Activated effector memory CD4-positive, alpha-beta T cell treated with Interleukin-2 at 50 U/mL for 16 hours (primary cell): ENCODE data around the gene MAP3K2.
"Not testable (repeated sequence)": the region's sequence is repeated elsewhere in the genome, so short reads cannot be mapped to it uniquely, and the experiment has no call there.

Experiments
- DNase-seq: peaks from one replicate; pipeline ENCODE4 v3.0.0-alpha.2; 2020

The MAP3K2 gene

GRCh38 chr2:127420039-127420864 is 32.5 kb upstream of the MAP3K2 start:
- DNase-seq = no peak

DNA sequence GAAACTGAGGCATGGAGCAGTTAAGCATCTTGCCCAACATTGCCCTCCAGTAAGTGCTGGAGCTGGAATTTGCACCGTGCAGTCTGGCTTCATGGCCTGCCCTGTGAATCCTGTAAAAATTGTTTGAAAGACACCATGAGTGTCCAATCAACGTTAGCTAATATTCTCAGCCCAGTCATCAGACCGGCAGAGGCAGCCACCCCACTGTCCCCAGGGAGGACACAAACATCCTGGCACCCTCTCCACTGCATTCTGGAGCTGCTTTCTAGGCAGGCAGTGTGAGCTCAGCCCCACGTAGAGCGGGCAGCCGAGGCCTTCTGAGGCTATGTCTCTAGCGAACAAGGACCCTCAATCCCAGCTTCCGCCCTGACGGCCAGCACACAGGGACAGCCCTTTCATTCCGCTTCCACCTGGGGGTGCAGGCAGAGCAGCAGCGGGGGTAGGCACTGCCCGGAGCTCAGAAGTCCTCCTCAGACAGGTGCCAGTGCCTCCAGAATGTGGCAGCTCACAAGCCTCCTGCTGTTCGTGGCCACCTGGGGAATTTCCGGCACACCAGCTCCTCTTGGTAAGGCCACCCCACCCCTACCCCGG is 31.8 kb upstream of the MAP3K2 start:
- DNase-seq = no peak

GRCh38 chr2:127419112-127419430 is 31.3 kb upstream of the MAP3K2 start:
- no peak for DNase-seq

- DNase-seq = no peak
These were observed 30.7 kb upstream of the MAP3K2 start, which contains the start of gene PROC for GRCh38 chr2:127418300-127419111. Gene PROC (plus strand): TSS chr2:127418427. CDS start chr2:127419943, 1,516 bp downstream.

GRCh38 chr2:127417406-127417805 is 29.6 kb upstream of the MAP3K2 start:
- no peak for DNase-seq

DNA sequence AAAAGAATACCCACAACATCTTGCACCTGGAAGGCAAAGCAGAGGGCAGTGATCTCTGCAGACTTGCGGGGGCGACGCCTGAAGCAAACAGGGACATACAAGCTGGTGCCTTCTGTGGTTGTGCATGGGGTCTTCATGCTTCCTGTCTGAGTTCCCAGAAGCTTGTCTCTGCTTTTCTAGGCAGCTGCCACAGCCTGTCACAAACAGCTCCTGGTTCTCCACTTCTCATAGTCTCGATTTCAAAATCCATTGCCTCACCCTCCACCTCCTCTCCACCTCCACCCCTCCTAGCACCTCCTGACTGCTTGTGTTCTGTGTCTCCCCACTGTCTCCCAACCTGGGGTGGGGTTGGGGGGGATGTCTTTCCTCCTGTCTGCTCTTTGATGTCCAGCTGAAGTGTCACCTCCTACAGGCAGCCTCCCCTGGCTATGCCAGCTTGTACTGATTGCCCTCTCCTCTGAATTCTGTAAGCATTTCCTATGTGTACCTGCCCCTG is 28.8 kb upstream of the MAP3K2 start:
- no peak for DNase-seq

DNA sequence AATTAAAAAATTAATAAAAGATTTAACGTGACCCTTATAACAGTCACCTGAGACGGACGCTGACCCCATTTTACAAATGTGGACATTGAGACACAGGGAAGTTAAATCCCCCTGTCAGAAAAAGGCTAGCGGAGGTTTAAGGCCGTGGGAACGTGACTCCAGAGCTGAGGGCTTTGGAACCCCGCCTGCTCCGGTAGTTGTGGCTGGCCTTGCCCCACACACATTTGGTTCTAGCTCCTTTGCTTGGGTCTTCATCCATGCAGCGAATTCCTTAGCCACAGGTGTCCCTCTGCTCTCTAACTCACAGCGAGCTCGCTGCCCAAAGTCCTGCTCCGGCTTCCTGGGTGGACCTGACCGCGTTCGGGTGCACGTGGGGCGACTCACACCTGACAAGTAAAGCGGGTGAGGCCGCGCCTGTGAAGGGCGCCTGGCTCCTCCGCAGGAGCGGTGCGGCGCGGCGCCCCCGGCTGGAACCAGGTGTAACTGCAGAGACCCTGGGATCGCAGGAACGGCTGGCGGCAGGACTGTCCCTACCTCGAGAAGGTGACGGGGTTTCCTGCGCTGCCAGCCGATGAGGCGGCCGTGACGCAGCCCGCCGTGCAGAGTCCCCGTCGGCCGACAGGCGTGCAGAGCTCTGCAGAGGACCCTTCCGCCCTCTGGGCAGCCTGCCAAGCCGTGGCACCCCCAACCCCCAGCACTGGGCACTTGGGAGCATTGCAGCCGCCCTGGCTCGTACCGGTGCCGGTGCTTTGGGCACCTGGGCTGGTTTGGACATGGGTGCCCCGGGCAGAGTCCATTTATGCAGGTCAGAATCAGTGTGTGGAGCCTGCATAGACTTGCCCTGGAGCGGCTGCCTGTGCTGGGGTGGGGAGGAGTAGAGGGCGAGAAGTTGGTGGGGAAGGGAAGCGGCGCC is 28.1 kb upstream of the MAP3K2 start:
- peak; percentile 77 for DNase-seq

- DNase-seq = no peak
These were observed 27.1 kb upstream of the MAP3K2 start for GRCh38 chr2:127414638-127415592.

- no peak for DNase-seq
These were observed 26.2 kb upstream of the MAP3K2 start for GRCh38 chr2:127413782-127414637.

DNA sequence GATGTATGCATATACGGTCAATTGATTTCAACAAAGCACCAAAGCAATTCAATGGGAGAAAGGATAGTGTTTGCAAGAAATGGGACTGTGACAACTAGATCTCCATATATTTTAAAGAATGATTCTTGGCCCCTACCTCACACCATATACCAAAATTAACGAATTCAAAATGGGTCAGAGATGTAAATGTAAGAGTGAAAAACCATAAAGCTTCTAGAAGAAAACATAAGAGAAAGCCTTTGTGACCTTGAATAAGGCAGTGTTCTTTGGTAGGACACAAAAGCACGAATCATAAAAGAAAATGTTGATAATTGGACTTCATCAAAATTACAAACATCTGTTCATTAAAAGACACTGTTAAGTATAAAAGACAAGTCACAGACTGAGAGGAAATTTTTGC is 25.4 kb upstream of the MAP3K2 start:
- no peak for DNase-seq

DNA sequence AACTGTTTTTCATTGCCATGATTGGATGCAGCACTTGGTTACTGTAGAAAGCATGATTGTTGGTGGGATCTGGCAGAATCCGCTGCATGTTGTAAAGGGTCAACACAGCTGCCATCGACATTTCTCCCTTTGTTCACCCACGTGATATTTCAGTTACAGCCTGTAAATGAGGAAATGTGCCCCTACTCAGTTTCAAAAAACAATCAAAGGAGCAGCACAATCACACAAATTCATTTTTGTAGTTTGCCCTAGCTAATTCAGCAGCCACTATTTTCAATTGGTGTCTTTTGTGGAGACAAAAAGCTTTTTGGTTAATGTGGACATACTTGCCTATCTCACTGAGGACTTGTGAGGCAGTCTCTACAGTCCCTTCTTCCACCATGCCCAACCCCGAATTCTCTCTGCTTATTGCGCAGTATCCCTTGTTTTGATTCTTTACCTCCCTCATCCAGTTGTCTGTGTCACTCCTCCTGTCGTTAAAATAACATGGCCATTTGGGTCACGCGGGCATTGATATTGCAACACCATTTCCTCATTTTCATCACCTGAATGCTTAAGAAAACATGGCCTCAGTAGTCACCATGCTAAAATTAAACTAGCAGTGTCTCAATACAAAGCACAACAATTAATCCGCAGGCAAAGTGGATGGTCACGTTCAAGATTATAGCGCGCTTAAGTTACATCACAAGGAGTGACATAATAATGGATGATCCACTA is 24.0 kb upstream of the MAP3K2 start:
- no peak for DNase-seq

- DNase-seq = no peak
These were observed 23.3 kb upstream of the MAP3K2 start for GRCh38 chr2:127410871-127411652.

- DNase-seq = not testable (repeated sequence)
These were observed 21.9 kb upstream of the MAP3K2 start for GRCh38 chr2:127409716-127410115.

DNA sequence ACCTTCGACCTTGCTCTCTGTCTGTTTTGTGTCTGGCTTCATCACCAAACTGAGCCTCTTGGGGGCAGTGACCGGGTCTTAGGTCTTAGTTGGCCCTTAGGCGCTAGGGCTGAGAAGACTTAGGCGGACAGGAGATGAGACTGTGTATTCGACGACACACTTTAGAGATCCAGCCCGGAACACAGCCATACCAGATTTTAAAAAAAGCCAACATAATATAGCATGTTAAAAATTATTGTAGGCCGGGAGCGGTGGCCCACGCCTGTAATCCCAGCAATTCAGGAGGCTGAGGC is 21.0 kb upstream of the MAP3K2 start:
- DNase-seq = no peak

- DNase-seq = peak; percentile 89
These were observed 20.4 kb upstream of the MAP3K2 start for GRCh38 chr2:127408004-127408806.

- DNase-seq = no peak
These were observed 19.9 kb upstream of the MAP3K2 start for GRCh38 chr2:127407661-127408003.

- no peak for DNase-seq
These were observed 19.3 kb upstream of the MAP3K2 start for GRCh38 chr2:127407091-127407490.

GRCh38 chr2:127406454-127406853 is 18.7 kb upstream of the MAP3K2 start:
- DNase-seq = no peak
